Skin of body (tissue), 2 donors: Measurements from ENCODE around the gene KRTAP19-1. TPM values are rescaled to one million over a fixed set of nuclear protein-coding genes. Genes with fewer than 3 reads are reported as not detected.
"Not testable (repeated sequence)": the region's sequence is repeated elsewhere in the genome, so short reads cannot be mapped to it uniquely, and the experiment has no call there.

Experiments used
- DNase-seq: peaks from one replicate; lab custom pipeline; 2025; lab: John Stamatoyannopoulos, UW
- total RNA-seq: library from RNA; depleted of rRNA; stranded (reverse); fragments of >200 nt; gene quantifications from one replicate; pipeline ENCODE4 v1.2.3, GENCODE V29; 2014

Gene KRTAP19-1
- 11.4 TPM for total RNA-seq

DNA sequence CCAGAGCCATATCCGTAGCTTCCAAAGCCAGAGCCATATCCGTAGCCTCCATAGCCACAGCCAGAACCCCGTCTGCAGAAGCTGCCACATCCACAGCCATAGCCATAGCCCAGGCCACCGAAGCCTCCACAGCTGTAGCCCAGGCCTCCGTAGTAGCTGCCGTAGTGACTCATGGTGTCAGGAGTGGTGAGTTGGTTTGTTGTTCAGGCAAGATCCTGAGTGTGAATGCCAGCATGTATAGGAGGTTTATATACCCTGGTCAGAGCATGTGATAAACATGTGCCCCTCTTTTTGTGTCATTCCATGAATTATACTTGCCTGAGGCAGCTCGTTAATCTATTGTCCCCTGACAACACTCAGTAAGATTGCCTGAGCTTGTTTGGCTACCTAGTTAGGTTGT, at the start of gene KRTAP19-1:
TSS of gene KRTAP19-1 (minus strand) at position 223 of the 400 bp plus-strand sequence. CDS start at position 173, 50 bp downstream.
- DNase-seq: no peak

DNA sequence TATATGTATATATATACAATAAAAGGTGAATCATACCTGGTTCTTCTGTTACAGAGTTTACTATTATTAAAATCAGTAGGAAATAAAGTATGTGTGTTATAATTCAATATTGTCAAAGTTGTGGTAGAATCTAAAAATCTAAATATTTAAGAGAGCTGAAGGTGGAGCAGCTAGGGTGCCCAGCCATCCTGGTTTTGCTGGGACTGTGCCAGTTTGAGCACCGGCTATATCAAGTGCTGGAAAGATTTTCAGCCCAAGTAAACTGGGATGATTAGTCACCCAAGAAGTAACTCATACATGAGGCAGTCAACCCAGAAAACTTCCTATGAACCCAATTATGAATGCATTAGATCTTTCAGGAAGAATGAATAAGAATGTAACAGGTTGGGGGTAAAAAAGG, 38.7 kb upstream of the KRTAP19-1 start:
- no peak for DNase-seq

DNA sequence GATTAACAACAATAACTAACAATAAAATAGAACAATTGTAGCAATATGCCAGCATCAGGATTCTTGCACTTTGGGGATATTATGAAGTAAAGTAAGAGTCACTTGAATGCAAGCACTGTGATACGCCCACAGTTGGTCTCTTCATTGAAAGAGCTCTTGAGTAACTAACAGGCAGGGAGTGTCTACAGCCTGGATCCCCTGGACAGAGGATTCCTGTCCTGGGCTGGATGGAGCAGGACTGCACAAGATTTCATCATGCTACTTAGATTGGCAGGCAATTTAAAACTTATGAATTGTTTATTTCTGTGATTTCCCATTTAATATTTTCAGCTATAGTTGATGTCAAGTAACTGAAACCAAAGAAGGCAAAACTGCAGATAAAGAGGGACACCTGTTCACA, 35.5 kb upstream of the KRTAP19-1 start:
- no peak for DNase-seq

DNA sequence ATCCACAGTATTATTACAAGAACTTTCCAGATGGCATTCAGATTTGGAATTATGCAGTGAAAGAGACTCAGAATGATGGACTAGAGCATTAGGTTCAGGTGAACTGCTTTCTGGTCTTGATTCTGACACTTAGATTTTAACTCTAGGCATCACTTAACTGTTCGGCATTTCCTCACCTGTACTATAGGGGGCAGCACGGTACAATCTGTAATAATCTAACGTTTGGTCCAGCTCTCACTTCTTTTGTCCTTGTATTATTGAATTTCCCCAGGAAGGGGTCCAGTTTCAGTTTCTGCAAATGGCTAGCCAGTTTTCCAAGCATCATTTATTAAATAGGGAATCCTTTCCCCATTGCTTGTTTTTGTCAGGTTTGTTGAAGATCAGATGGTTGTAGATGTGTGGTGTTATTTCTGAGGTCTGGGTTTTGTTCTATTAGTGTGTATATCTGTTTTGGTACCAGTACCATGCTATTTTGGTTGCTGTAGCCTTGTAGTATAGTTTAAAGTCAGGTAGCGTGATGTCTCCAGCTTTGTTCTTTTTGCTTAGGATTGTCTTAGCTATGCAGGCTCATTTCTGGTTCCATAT, 25.5 kb upstream of the KRTAP19-1 start:
- not testable (repeated sequence) for DNase-seq

- no peak for DNase-seq
Measured at GRCh38 chr21:30502041-30502440, 21.9 kb upstream of the KRTAP19-1 start, which contains the start of gene KRTAP19-5. TSS of gene KRTAP19-5 (minus strand) at chr21:30502141. CDS start at chr21:30502090, 51 bp downstream.

- DNase-seq: no peak
Measured at GRCh38 chr21:30497065-30497464, 16.9 kb upstream of the KRTAP19-1 start, which contains the start of gene KRTAP19-4. TSS of gene KRTAP19-4 (minus strand) at chr21:30497165. CDS start at chr21:30497110, 55 bp downstream.

DNA sequence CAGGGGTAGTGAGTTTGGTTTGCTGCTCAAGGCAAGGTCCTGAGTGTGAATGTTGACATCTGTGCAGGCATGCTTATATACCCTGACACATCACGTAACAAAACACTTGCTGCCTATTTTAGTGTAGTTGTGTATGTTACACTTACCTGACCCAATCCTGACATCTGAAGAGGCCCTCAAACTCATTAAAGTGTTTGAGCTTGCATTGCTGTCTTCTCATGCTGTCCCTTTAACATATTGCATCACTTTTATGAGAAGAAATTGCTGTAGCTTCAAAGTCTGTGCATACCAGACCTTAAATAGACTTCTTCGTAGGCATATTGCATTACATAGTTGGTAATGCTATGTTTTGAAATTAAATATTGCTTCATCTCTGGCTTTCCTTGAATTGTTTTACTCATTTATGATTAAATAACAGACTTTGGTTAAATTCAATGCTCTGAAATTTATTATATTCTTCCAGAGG, 11.8 kb upstream of the KRTAP19-1 start, which contains the start of gene KRTAP19-3:
TSS of gene KRTAP19-3 (minus strand) at position 51 of the 466 bp plus-strand sequence. CDS start 56 bp downstream, outside the sequence.
- DNase-seq: no peak

DNA sequence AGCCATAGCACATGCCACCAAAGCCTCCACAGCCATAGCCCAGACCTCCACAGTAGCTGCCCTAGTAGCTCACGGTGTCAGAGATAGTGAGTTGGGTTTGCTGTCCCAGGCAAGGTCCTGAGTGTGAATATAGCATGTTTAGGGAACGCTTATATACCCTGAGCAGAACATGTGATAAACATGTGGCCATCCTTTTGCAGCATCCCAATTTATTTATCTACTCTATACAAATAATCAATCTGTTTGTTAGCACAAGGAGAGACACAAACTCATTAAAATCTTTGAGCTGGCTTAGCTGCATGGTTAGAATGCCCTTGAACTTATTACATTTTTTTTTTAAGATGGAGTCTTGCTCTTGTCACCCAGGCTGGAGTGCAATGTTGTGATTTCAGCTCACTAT, 7.2 kb upstream of the KRTAP19-1 start, which contains the start of gene KRTAP19-2:
TSS of gene KRTAP19-2 (minus strand) at position 101 of the 400 bp plus-strand sequence. CDS start at position 13, 88 bp downstream.
- no peak for DNase-seq

- DNase-seq: no peak
Measured at GRCh38 chr21:30486180-30486579, 6.0 kb upstream of the KRTAP19-1 start.

- no peak for DNase-seq
Measured at GRCh38 chr21:30482130-30482529, 2.0 kb upstream of the KRTAP19-1 start.

- DNase-seq: no peak
Measured at GRCh38 chr21:30479259-30479658, 908 bp downstream of the KRTAP19-1 start.

- no peak for DNase-seq
Measured at GRCh38 chr21:30478004-30478403, 2.2 kb downstream of the KRTAP19-1 start.

DNA sequence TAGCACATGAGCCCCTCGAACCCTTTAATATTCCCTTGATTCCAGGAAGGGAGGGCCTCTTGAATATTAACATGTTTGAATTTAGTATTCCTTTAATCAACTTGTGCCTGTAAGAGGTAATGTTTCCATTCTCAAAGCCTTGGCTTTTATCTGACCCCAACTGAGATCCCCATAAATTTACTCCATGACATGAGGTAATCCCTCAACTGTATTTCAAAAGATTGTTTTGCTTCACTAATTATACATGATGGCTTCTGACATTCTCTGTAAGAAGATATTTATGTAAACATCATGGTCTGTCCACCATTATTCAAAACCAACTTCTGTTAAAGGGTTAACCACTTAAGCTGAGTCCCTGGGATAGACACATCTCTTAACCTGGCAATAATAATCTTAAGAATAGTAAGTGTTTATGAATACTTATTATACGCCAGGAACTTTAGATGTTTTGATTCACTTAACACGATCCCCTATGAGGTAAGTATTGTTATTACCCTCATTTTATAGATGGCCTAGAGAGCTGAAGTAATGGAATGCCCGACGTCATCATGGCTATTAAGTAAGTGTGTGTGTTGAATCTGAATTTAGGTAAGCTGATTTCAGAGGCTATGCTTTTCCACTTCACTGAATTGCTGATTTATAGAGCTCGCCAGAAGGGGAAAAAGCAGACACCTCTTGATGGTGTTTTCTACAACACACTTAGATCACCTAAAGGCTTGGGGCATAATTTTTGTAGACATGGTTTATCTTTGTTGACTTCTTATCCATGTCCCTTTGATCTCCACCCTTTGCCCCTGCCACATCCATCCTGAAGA, 11.1 kb downstream of the KRTAP19-1 start:
- DNase-seq: no peak

GRCh38 chr21:30463713-30464112, 16.5 kb downstream of the KRTAP19-1 start:
- DNase-seq: no peak

DNA sequence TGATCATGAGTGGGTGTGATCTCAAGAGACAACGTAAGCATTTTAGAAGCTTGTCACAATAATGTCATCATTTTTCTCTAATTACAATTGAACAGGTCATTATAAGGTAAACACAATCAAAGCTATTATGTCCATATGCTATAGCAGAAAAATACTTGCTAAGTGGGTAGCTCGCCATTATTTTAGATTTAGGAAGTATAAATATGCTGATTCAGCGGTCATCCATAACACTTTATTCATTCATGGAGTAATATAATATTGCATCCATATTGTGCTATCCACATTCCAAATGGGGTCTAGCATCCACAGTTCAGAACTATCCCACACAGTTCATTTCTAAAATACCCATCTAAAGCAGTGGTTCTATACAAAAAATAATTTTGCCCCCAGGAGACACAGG, 31.7 kb downstream of the KRTAP19-1 start:
- DNase-seq: no peak

DNA sequence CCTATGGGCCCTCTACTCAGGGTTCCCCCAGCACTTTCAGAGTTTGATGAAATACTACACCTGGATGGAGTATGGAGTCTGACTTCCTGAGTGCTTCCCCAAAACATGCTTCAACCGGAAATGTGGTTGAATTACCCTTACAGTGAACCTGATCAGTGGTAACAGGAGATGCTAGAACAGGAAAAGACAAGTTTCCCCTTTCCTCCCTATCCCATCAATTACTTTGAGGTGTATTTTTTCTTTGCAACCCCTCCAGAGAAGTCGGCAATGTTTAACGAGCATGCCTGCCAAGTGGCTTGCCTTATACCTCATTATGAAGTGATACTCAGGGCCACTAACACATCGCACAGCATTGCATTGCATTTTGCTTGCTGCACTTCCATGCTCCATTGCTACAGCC, 33.1 kb downstream of the KRTAP19-1 start:
- DNase-seq: no peak

DNA sequence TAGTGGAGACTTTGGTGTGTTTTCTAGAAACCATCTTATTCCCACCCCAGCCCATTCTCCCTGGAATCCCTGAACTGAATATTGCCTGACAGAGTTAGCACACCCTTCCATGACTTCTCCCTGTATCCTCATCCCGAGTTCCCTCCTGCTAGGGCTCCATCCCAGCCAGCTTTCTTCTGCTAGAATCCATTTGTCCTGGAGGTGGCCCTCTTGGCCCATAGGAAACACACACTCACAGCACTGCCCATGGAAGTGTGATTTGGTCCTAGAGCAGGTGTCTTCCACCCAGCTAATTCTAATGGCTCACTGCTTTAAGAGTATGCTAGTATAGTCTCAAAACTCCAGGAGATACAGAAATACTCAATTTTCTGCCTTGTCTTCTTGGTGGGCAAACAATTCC, 36.0 kb downstream of the KRTAP19-1 start:
- no peak for DNase-seq

DNA sequence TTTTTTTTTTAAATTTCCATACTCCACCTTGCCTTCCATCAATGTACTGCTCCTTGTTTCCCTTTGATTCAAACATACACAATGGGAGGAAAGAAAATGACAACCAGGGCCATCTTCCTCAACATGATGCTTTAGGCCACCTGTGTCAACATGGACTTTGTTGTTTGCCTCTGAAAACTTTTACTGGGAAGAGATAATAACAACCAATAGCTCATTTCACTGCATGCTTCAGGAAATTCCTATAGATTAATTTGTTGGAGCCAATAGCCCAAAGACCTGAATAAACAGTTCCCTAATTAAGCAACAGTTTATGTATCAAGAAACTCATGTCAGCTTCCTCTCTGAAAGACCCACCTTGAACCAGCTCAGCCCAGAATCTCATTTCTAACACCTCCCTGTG, 36.9 kb downstream of the KRTAP19-1 start:
- no peak for DNase-seq

GRCh38 chr21:30439975-30440374, 40.2 kb downstream of the KRTAP19-1 start, which contains the start of gene KRTAP15-1:
TSS of gene KRTAP15-1 (plus strand) at chr21:30440275. CDS start at chr21:30440328, 53 bp downstream.
- no peak for DNase-seq

GRCh38 chr21:30437010-30437565, 43.1 kb downstream of the KRTAP19-1 start:
- DNase-seq: no peak

DNA sequence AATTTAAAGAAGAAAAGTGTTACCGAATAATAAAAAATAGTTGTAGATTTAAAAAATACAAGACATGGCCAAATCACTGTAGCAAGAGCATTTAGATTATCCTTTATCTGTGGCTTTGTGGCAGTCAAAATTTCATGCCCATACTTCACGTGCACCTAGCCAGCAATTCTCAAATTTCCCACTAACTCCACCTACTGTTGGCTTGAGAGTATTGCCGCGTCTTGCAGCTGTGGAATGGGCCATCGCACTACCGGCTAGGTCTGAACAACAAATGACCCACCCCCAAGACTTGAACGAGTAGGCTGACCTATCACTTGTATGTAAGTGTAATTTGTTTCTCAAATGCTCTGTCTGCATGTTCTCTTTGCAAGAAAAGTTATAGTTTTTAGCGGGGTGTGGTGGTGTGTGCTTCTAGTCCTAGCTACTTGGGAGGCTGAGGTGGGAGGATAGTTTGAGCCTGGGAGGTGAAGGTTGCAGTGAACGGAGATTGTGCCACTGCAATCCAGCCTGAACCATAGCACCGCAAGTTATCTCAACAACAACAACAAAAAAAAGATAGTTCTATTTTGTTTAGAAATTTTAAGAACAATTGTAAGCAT, 46.0 kb downstream of the KRTAP19-1 start:
- no peak for DNase-seq
